ENCODE measurements around the gene NAIP.
"Not testable (repeated sequence)": the region's sequence is repeated elsewhere in the genome, so short reads cannot be mapped to it uniquely, and the experiment has no call there.

Gene NAIP, protein sequence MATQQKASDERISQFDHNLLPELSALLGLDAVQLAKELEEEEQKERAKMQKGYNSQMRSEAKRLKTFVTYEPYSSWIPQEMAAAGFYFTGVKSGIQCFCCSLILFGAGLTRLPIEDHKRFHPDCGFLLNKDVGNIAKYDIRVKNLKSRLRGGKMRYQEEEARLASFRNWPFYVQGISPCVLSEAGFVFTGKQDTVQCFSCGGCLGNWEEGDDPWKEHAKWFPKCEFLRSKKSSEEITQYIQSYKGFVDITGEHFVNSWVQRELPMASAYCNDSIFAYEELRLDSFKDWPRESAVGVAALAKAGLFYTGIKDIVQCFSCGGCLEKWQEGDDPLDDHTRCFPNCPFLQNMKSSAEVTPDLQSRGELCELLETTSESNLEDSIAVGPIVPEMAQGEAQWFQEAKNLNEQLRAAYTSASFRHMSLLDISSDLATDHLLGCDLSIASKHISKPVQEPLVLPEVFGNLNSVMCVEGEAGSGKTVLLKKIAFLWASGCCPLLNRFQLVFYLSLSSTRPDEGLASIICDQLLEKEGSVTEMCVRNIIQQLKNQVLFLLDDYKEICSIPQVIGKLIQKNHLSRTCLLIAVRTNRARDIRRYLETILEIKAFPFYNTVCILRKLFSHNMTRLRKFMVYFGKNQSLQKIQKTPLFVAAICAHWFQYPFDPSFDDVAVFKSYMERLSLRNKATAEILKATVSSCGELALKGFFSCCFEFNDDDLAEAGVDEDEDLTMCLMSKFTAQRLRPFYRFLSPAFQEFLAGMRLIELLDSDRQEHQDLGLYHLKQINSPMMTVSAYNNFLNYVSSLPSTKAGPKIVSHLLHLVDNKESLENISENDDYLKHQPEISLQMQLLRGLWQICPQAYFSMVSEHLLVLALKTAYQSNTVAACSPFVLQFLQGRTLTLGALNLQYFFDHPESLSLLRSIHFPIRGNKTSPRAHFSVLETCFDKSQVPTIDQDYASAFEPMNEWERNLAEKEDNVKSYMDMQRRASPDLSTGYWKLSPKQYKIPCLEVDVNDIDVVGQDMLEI (N-terminal part only)

DNA sequence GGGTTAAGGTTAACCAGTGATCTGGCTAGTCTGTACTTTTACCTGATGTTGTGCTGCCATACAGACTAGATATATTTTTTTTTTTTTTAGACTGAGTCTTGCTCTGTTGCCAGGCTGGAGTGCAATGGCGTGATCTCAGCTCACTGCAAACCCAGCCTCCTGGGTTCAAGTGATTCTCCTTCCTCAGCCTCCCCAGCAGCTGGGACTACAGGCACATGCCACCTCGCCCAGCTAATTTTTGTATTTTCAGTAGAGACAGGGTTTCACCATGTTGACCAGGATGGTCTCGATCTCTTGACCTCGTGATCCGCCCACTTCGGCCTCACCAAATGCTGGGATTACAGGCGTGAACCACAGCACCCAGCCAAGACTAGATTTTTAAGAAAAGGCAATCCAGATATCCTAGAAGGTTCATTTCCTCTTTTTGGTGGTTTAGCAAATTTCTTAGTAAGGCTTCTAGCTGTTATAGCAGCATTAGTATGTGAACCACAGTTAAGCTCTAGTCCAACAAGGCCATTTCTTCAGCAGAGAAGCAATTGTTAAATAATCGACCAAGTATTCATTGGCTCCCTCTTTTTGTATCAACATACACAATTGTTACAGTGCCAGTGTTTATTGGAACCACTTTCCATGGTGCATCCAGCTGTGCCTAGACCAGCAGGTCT, at the start of gene NAIP:
Gene NAIP, minus strand, starts transcription at position 51 of the 665 bp plus-strand sequence. CDS start 12,424 bp downstream, outside the sequence.
- not testable (repeated sequence) for DNase-seq

DNA sequence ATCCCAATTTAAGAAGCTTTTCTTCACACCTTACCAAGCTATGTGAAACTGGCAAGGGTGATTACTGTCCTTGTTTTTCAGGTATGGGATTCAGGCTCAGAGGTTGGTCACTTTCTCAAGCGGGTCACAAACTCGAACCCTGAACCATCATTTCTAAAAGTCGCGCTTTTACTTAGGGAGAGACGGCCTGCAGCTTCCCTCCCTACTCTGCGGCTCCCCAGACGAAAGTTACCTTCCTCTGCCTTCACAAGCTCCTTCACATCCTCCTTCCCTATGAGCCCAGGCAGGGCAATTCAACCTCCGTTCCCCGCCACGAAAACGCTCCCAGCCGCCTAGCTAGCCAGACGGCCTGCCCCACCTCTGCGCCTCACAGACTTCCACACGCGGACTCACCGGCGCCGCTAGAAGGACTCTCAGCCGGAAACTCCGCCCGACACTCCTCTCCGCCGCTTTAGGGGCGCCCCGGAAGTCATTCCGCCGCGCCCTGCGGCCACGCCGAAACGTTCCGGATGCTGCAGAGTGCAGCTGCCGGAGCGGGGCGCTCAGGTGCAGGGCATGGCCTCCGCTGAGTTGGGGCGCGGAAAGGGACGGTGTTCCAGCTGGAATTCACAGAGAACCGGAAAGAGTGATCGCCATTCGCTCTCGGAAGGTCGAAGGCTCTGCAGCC, 42.3 kb upstream of the NAIP start, which contains the start of gene GTF2H2:
Gene GTF2H2, minus strand, starts transcription at position 415 of the 667 bp plus-strand sequence. CDS start 4,913 bp downstream, outside the sequence.
- DNase-seq: not testable (repeated sequence)

DNA sequence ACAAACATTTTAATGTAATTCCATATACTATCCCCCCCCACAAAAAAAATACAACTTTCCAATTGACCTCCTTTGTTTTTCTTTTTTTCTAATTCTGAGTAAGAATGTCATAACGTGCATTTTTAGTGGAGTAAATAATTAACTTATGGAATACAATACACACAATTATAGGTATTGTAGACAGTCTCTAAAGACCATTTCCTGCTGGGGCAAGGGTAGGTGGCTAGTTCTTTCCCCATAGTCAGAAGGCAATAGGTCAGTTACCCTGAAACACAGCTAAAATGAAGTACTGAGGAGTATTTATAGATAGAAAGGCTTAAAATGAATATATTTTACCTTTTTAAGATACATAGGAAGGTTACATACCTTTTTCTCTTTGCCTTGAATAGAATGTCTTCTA, 36.2 kb upstream of the NAIP start:
- DNase-seq: not testable (repeated sequence)

DNA sequence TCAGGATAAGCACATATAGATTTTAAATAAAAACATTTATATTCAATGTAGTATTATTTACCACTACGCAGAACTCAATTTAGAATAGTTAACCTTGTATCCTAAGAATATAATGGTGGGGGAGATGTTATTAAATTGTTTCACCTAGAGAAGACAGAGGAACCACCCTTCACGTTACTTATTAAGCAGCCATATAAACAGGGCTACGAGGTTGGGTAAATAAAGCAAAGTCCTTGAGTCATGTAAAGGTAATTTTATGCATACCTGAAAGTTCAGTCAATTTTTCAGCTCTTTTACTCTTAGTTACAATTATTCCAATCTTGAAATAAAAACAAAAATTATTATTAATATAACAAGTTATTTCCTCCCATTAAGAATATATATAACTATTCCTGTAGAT, 34.3 kb upstream of the NAIP start:
- not testable (repeated sequence) for DNase-seq

DNA sequence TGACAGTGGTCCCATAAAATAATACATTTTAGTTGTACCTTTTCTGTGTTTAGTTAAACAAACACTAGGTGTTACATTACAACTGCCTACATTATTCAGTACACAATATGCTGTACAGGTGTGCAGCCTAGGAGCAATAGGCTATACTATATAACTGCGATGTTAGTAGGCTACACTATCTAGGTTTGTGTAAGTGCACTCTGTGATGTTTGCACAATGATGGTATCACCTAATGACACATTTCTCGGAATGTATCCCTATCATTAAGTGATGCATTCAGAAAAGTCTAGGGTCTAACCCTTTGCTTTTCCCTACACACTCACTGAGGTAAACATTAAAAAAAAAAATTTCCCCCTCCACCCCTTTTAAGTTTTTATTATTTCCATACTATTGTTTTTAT, 19.7 kb upstream of the NAIP start:
- DNase-seq: not testable (repeated sequence)

DNA sequence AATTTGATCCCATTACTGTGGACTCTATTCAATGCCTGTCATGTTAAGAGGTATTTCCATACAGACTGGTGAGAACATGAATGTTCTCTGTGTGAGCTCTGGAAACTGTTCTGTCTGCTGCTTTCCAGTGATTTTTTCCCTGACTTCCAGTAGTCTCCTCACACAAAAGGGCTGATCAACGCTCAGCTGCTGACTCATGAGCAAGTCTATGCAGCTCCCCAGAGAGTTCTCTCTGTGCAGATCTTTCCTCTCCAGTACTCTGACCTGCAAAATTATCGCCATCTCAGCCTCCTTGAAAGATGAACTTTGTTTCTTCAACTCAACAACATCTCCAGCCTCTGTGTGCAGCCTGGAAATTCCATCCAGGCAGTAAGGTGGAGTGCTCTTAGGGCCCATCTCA, 19.0 kb upstream of the NAIP start:
- DNase-seq: not testable (repeated sequence)

DNA sequence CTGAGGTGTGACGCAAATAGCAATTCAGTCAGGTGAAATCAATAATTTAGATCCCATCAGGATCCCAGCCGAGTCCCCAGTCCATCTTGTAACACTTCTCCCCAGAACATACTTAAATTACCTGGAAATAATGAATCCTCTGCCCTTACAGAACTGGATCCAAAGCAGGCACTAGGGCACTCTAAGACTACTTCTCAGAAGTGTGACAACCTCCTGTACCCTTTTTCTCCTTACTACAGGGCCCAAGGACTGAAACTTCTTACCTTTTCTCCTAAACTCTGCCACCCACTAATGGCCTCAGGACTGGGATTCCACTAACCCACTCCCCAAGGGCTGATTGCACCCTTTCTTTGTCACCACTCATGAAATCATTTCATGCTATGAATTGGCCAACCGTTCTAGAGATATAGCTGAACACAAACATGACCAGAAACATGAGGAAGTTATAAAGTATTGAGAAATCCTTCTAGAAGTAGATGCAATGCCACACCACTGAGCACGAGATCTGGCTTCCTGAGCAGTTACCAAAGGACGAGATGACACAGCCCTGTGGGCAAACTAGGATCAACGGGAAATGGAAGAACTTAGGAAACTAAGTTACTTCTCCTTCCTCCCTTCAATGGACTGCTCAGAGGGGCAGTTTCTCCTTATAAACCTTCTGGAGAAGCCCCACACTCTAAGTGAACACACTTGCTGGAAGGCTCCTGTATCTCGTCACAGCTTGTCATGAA, 6.1 kb upstream of the NAIP start:
- not testable (repeated sequence) for DNase-seq

DNA sequence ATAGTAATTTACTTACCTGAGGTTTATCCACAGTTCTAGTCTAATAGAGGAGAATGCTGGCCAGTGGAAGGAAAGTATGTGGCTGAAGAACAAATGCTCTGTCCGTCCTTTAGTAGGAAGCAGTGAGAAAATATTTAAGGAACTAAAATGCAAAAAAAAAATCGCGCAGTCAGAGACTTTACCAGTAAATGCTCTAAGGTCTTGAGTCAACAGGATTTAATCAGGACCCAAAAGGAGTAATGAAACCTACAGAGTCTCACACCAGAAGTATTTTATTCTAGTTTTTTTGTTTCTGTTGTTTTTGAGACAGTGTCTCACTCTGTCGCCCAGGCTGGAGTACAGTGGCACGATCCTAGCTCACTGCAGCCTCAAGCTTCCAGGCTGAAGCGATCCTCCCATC, 4.5 kb downstream of the NAIP start:
- not testable (repeated sequence) for DNase-seq

DNA sequence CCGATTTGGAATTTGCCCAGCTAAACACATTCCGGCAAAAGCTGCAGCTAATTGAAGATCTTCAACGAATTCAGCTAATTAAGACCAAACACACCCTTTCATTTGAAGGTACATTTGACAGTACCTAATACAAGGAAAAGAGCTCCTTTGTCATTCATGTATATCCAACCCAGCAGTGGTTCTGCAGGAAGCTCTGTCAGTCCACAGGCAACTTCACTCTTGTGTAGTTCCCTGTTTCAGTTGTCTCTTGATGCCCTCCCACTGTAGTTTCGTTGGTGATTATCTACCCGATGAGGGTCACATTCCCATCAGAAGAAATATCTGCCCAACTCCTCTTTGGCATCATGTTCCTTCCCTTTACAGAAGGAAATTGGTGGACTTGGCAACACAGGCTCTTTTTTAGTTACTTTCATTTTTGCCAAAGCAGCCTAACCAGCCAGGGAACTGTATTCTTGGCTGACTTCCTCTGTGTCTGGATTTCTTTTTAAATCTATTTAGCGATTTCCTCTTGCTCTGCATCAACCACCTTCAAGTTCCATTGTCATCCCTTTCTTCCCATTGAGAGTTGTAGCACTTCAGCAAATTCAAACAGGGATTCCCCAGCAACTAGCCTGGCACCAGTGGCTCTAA, 6.6 kb downstream of the NAIP start:
- DNase-seq: not testable (repeated sequence)

DNA sequence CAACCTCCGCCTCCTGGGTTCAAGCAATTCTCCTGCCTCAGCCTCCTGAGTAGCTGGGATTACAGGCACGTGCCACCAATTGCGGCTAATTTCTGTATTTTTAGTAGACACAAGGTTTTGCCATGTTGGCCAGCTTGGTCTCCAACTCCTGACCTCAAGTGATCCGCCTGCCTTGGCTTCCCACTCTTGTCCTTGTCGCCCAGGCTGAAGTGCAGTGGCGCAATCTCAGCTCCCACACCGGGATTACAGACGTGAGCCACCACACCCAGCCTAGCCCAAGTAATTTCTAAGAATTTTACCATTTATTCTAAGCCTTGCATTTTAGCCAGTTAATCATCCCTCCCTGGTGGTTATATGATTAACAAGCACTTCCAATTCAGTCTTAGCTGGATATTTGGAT, 11.0 kb downstream of the NAIP start:
- peak; percentile 14 for DNase-seq

DNA sequence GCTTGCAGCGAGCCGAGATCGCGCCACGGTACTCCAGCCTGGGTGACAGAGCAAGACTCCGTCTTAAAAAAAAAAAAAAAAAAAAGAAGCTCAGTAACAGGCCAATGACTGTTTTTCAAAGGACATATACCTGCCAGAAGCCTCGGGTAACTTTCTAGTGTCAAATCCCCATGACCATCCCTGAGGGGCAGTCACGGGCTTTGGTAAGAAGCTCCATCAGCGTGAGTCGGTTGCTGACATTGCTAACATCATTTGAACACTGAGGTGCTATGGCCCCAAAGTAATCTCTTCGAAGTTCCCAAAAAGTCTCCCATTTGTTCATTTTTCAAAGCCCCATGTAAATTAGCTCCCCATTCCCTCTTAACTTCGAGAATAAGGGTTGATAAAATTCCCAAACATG, 11.6 kb downstream of the NAIP start:
- DNase-seq: no peak

DNA sequence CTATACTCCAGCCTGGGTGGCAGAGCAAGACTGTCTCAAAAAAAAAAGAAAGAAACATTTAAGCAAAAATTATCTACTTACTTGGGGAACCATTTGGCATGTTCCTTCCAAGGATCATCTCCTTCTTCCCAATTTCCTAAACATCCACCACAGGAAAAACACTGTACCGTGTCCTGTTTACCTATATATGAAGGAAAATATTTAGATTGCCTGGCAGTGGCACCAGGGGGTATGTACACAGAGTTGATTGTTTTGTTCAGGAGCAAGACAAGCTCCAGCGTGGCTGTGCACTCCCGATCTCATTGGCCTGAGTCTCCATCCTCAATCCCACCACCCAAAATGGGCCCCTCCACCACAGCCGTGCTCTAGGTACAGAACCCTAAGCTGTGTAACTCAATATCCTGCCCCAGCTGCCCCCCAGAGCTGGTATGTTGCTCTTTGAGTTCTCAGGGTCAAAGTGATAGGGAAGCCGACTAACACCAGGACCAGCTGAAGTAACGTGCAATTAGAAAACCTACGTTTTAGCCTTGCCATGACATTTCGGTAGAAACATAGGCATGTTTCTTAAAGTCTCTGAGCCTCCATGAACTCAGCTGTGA, 13.8 kb downstream of the NAIP start:
- no peak for DNase-seq

DNA sequence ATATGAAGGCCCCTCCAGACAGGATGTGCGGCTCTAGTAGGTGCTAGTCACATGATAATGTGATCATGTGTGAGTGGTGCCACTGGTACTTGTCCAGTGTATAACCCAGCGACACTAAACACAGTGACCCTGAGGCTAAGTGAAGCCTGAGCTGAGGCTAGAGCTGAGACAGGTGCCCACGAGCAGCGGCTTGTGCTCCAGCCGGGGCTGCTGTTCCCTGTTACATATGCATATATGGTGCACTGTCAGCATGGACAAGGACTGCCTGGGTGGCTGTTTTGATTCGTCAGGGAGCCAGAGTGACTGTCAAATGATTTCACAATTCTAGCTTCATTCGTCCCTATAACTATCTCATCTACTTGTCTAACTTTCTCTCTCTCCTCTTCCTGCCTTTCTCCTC, 18.2 kb downstream of the NAIP start:
- DNase-seq: not testable (repeated sequence)

DNA sequence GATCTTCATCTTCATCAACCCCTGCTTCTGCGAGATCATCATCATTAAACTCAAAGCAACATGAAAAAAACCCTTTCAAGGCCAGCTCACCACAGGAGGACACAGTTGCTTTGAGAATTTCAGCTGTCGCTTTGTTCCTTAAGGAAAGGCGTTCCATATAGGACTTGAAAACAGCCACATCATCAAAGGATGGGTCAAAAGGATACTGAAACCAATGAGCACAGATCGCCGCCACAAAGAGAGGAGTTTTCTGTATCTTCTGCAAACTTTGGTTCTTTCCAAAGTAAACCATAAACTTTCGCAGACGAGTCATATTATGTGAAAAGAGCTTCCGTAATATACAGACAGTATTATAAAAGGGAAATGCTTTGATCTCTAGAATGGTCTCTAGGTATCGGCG, 40.3 kb downstream of the NAIP start:
- DNase-seq: not testable (repeated sequence)

DNA sequence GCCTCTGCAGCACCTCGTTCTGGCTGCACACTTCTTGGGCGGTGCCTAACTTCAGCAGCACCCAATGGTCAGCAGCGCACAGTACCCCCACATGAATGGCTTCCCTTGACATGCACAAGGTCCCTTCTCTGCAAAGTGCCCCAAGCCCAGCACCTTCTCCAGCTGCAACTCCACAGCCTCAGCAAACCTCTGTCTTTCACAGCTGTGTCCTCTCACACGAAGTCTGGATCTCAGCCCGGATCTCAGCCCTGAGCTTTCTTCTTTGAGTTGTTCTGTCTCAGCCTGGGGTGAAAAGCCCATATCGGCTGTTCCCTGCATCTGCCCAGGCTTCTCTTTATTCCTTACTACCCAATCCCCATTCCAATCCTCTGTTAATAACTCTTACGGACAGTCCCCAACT, 57.9 kb downstream of the NAIP start:
- DNase-seq: not testable (repeated sequence)

DNA sequence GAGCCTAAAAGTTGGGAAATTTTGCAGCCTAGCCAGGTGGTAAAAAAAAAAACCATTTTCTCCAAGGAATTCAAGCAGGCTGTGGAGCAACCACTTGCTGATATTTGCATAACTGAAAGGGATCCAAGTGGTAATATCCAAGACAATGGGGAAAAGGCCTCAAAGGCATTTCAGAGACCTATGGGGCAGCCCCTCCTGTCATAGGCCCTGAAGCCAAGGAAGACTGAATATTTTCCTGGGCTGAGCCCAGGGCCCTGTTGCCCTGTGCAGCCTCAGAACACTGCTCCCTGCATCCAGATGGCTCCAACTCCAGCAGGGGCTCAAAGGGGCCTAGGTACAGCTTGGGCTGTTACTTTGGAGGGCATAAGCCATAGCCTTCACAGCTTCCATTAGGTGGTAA, 60.6 kb downstream of the NAIP start:
- DNase-seq: not testable (repeated sequence)

DNA sequence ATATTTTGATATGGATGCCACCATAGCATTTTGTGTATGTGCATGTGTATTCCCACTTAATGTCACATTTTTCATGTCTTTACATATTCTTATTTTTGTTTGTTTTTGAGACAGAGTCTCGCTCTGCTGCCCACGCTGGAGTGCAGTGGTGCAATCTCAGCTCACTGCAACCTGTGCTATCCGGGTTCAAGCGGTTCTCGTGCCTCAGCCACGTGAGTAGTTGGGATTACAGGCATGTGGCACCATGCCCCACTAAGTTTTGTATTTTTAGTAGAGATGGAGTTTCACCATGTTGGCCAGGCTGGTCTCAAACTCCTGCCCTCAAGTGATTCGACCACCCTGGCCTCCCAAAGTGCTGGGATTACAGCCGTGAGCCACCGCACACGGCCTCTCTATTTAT, 72.1 kb downstream of the NAIP start:
- not testable (repeated sequence) for DNase-seq

DNA sequence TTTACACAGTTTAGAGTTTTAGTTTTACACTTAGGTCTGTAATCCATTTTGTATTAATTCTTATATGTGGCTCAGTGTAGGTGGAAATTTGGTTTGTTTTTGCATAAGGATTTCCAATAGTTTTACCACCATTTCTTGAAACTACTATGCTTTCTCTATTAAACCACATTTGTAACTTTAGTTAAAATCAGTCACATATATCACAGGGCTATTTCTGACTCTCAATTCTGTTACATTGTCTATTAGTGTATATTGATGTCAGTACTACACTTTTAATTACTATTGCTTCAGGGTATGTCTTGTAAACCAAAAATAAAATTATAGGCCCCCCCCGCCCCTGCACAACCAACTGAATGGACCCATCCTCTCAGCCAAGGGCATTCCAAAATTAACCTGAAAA, 92.6 kb downstream of the NAIP start:
- DNase-seq: not testable (repeated sequence)

DNA sequence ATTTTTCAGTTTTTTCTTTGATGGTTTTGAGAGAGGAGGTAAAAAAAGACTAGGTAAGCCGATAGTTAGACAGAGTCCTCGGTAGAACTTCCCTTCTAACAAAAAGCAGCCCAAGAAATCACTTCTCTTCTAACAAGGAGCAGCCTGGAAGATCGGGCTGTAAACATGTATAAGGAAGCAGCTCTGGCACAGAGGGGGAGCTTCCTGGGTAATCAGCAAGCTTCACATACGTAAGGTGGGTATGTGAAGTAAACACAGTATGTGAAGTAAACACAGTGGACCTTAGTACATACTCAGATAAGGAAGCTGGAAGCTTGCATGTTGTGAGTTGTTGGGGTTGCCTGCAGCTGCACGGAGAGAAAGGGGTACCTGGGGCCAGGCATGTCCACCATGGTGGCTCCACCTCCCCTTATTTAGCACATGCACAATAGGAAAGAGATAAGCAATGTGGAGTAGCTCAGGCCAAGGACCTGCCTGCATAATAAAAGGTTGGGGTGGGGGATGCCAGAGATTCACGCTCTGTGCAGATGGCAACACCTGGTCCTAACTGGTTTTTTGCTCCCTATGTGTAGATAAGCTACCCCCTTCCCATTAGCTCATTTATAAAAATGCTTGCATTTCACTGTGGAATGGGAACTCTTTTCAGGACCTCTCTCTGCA, 93.3 kb downstream of the NAIP start:
- DNase-seq: not testable (repeated sequence)

DNA sequence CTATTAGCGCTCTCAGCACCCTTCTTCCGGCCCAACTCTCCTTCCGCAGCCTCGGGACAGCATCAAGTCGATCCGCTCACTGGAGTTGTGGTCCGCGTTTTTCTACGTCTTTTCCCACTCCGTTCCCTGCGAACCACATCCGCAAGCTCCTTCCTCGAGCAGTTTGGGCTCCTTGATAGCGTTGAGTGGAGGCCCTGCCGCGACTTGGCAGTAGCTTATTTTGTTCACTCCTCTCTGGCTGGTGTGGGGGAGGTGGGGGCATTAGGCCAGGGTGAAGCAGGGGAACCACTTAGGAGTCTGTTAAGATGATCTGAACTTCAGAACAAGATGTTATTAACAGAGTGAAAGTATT, 100.0 kb downstream of the NAIP start:
- DNase-seq: not testable (repeated sequence)
